Measurements from ENCODE around the gene RASGRF2.

DNA sequence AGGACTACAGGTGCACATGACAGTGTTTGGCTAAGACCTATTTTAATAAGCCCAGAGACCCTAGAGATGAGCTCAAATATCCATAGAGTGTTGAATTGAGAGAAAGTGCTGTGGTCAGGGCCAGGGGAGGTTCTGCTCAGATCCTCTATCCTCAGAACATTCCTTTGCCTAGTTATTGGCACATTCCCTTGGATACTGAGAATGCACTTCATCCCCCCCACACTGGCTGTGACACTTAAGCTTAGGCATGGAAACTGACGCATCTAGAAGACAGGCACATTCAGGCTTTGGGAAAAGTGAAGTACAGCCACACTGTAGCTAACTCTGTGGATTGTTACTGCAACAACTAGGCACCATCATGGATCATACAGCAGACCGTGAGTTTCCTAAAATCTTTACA is 27.1 kb upstream of the RASGRF2 start:
- no peak for TF ChIP-seq CTCF (IDR thresholded peaks at IDR 0.05 in 8 of 11, conservative IDR thresholded peaks at IDR 0.05 in 3 of 11)
- no peak for TF ChIP-seq POLR2AphosphoS5 (IDR thresholded peaks at IDR 0.05)

All from spleen (tissue), 7 donors.